Measurements from ENCODE around the gene GAGE1. TPM values are rescaled to one million over a fixed set of nuclear protein-coding genes. Genes with fewer than 3 reads are reported as not detected.
"Not testable (repeated sequence)": the region's sequence is repeated elsewhere in the genome, so short reads cannot be mapped to it uniquely, and the experiment has no call there.

Gene GAGE1
- total RNA-seq (not detected in 2 replicates), polyA plus RNA-seq (not detected in 2 replicates), polyA minus RNA-seq (not detected in 2 replicates)
- not detected for total RNA-seq (2013)

DNA sequence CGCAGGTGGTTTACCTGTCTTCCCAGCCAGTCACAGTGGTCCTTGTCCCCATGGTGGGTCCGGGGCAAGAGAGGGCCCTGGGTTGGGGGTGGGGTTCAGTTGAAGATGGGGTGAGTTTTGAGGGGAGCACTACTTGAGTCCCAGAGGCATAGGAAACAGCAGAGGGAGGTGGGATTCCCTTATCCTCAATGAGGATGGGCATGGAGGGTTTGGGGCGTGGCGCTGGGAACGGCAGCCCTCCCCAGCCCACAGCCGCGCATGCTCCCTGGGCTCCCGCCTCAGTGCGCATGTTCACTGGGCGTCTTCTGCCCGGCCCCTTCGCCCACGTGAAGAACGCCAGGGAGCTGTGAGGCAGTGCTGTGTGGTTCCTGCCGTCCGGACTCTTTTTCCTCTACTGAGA lies at the start of gene GAGE1:
Gene GAGE1 (plus strand): TSS at position 301 of the 400 bp plus-strand sequence. CDS start 1,155 bp downstream, outside the sequence.
- H3K9me3 ChIP-seq (ENCODE audit: control extremely low read depth in 1 of 3, control insufficient read depth in 2 of 3, insufficient read depth in 1 of 3, low read length in 2 of 3); H3K36me3 ChIP-seq (replicated peaks in 1 of 2; ENCODE audit: control extremely low read depth in 1 of 2, control insufficient read depth in 1 of 2, extremely low read depth in 1 of 2, insufficient read depth in 2 of 2, low read length in 1 of 2); intact Hi-C loops (cut with micrococcal nuclease); H3K27ac ChIP-seq (ENCODE audit: low read length in 2 of 2); H3K79me2 ChIP-seq (ENCODE audit: control insufficient read depth, insufficient read depth, low read length); ATAC-seq (ENCODE audit: low read depth); H3K4me3 Mint-ChIP-seq; CTCF ChIA-PET; H4K20me1 ChIP-seq (ENCODE audit: control insufficient read depth, insufficient read depth, low read length, poor library complexity, severe bottlenecking); H3K27ac Mint-ChIP-seq; H3K4me2 ChIP-seq (replicated peaks; ENCODE audit: low read depth, low read length, poor library complexity, severe bottlenecking); H3K9me3 Mint-ChIP-seq (ENCODE audit: insufficient read depth); POLR2A ChIA-PET; H3K27me3 ChIP-seq (replicated peaks in 1 of 4; ENCODE audit: control extremely low read depth in 1 of 4, control insufficient read depth in 3 of 4, insufficient read depth in 4 of 4, low read length in 3 of 4); DNase-seq; H2AFZ ChIP-seq (ENCODE audit: insufficient read depth, low read depth, low read length, poor library complexity, severe bottlenecking); H3K4me1 ChIP-seq (ENCODE audit: control insufficient read depth in 2 of 2, insufficient read depth in 2 of 2, low read length in 2 of 2); H3K4me3 ChIP-seq (ENCODE audit: control extremely low read depth in 1 of 5, extremely low read depth in 1 of 5, insufficient read depth in 1 of 5, low read depth in 2 of 5, low read length in 4 of 5); H3K9ac ChIP-seq (ENCODE audit: low read length); H3K27me3 Mint-ChIP-seq; H3K4me1 Mint-ChIP-seq: not testable (repeated sequence)
- no CpG with 5 or more reads among the region's 16 CpGs for WGBS (ENCODE audit: insufficient coverage)

GRCh38 chrX:49550989-49551388 lies 47.8 kb upstream of the GAGE1 start, which contains the start of gene GAGE12E:
Gene GAGE12E (plus strand): TSS chrX:49551289. CDS start chrX:49552444, 1,155 bp downstream.
- H4K20me1 ChIP-seq (ENCODE audit: control insufficient read depth, insufficient read depth, low read length, poor library complexity, severe bottlenecking); intact Hi-C loops (cut with micrococcal nuclease); H3K27ac Mint-ChIP-seq; H3K27ac ChIP-seq (ENCODE audit: low read length in 2 of 2); H3K4me1 ChIP-seq (ENCODE audit: control insufficient read depth in 2 of 2, insufficient read depth in 2 of 2, low read length in 2 of 2); H2AFZ ChIP-seq (ENCODE audit: insufficient read depth, low read depth, low read length, poor library complexity, severe bottlenecking); H3K4me3 ChIP-seq (ENCODE audit: control extremely low read depth in 1 of 5, extremely low read depth in 1 of 5, insufficient read depth in 1 of 5, low read depth in 2 of 5, low read length in 4 of 5); H3K4me1 Mint-ChIP-seq; CTCF ChIA-PET; H3K4me3 Mint-ChIP-seq; H3K36me3 ChIP-seq (replicated peaks in 1 of 2; ENCODE audit: control extremely low read depth in 1 of 2, control insufficient read depth in 1 of 2, extremely low read depth in 1 of 2, insufficient read depth in 2 of 2, low read length in 1 of 2); H3K27me3 ChIP-seq (replicated peaks in 1 of 4; ENCODE audit: control extremely low read depth in 1 of 4, control insufficient read depth in 3 of 4, insufficient read depth in 4 of 4, low read length in 3 of 4); POLR2A ChIA-PET; DNase-seq; H3K9me3 Mint-ChIP-seq (ENCODE audit: insufficient read depth); H3K27me3 Mint-ChIP-seq; H3K9ac ChIP-seq (ENCODE audit: low read length); H3K79me2 ChIP-seq (ENCODE audit: control insufficient read depth, insufficient read depth, low read length); H3K9me3 ChIP-seq (ENCODE audit: control extremely low read depth in 1 of 3, control insufficient read depth in 2 of 3, insufficient read depth in 1 of 3, low read length in 2 of 3); ATAC-seq (ENCODE audit: low read depth); H3K4me2 ChIP-seq (replicated peaks; ENCODE audit: low read depth, low read length, poor library complexity, severe bottlenecking): not testable (repeated sequence)
- no CpG with 5 or more reads among the region's 16 CpGs for WGBS (ENCODE audit: insufficient coverage)

DNA sequence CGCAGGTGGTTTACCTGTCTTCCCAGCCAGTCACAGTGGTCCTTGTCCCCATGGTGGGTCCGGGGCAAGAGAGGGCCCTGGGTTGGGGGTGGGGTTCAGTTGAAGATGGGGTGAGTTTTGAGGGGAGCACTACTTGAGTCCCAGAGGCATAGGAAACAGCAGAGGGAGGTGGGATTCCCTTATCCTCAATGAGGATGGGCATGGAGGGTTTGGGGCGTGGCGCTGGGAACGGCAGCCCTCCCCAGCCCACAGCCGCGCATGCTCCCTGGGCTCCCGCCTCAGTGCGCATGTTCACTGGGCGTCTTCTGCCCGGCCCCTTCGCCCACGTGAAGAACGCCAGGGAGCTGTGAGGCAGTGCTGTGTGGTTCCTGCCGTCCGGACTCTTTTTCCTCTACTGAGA lies 38.3 kb upstream of the GAGE1 start, which contains the start of gene GAGE12F:
Gene GAGE12F (plus strand): TSS at position 301 of the 400 bp plus-strand sequence. CDS start 1,155 bp downstream, outside the sequence.
- H3K27me3 ChIP-seq (replicated peaks in 1 of 4; ENCODE audit: control extremely low read depth in 1 of 4, control insufficient read depth in 3 of 4, insufficient read depth in 4 of 4, low read length in 3 of 4); ATAC-seq (ENCODE audit: low read depth); H3K9me3 Mint-ChIP-seq (ENCODE audit: insufficient read depth); H3K9me3 ChIP-seq (ENCODE audit: control extremely low read depth in 1 of 3, control insufficient read depth in 2 of 3, insufficient read depth in 1 of 3, low read length in 2 of 3); H3K4me1 Mint-ChIP-seq; H3K4me2 ChIP-seq (replicated peaks; ENCODE audit: low read depth, low read length, poor library complexity, severe bottlenecking); DNase-seq; H3K4me1 ChIP-seq (ENCODE audit: control insufficient read depth in 2 of 2, insufficient read depth in 2 of 2, low read length in 2 of 2); H3K27me3 Mint-ChIP-seq; H3K36me3 ChIP-seq (replicated peaks in 1 of 2; ENCODE audit: control extremely low read depth in 1 of 2, control insufficient read depth in 1 of 2, extremely low read depth in 1 of 2, insufficient read depth in 2 of 2, low read length in 1 of 2); H4K20me1 ChIP-seq (ENCODE audit: control insufficient read depth, insufficient read depth, low read length, poor library complexity, severe bottlenecking); intact Hi-C loops (cut with micrococcal nuclease); H3K4me3 ChIP-seq (ENCODE audit: control extremely low read depth in 1 of 5, extremely low read depth in 1 of 5, insufficient read depth in 1 of 5, low read depth in 2 of 5, low read length in 4 of 5); H3K9ac ChIP-seq (ENCODE audit: low read length); H3K27ac ChIP-seq (ENCODE audit: low read length in 2 of 2); H2AFZ ChIP-seq (ENCODE audit: insufficient read depth, low read depth, low read length, poor library complexity, severe bottlenecking); POLR2A ChIA-PET; H3K4me3 Mint-ChIP-seq; CTCF ChIA-PET; H3K27ac Mint-ChIP-seq; H3K79me2 ChIP-seq (ENCODE audit: control insufficient read depth, insufficient read depth, low read length): not testable (repeated sequence)
- no CpG with 5 or more reads among the region's 16 CpGs for WGBS (ENCODE audit: insufficient coverage)

DNA sequence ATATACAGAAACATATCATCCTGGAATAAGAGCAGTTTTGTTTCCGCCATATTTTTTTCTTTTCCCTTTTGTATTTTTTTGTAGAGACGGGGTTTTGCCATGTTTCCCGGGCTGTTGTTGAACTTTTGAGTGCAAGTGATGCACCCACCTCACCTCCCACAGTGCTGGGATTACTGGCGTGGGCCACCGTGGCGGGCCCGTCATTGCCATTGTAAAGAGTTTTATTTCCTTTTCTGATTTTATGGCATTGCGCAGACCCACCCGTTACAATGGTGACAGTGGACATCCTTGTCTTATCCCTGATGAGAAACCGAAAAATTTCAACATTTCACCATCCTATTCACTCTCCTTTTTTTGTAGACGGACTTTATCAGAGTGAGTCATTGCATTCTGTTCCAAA lies 30.1 kb upstream of the GAGE1 start:
- POLR2A ChIA-PET; H3K36me3 ChIP-seq (replicated peaks in 1 of 2; ENCODE audit: control extremely low read depth in 1 of 2, control insufficient read depth in 1 of 2, extremely low read depth in 1 of 2, insufficient read depth in 2 of 2, low read length in 1 of 2); H3K4me3 Mint-ChIP-seq; H3K9ac ChIP-seq (ENCODE audit: low read length); H3K27me3 ChIP-seq (replicated peaks in 1 of 4; ENCODE audit: control extremely low read depth in 1 of 4, control insufficient read depth in 3 of 4, insufficient read depth in 4 of 4, low read length in 3 of 4); H3K4me2 ChIP-seq (replicated peaks; ENCODE audit: low read depth, low read length, poor library complexity, severe bottlenecking); H4K20me1 ChIP-seq (ENCODE audit: control insufficient read depth, insufficient read depth, low read length, poor library complexity, severe bottlenecking); H3K4me1 ChIP-seq (ENCODE audit: control insufficient read depth in 2 of 2, insufficient read depth in 2 of 2, low read length in 2 of 2); CTCF ChIA-PET; H2AFZ ChIP-seq (ENCODE audit: insufficient read depth, low read depth, low read length, poor library complexity, severe bottlenecking); H3K4me3 ChIP-seq (ENCODE audit: control extremely low read depth in 1 of 5, extremely low read depth in 1 of 5, insufficient read depth in 1 of 5, low read depth in 2 of 5, low read length in 4 of 5); H3K27ac ChIP-seq (ENCODE audit: low read length in 2 of 2); H3K9me3 ChIP-seq (ENCODE audit: control extremely low read depth in 1 of 3, control insufficient read depth in 2 of 3, insufficient read depth in 1 of 3, low read length in 2 of 3); ATAC-seq (ENCODE audit: low read depth); H3K4me1 Mint-ChIP-seq; intact Hi-C loops (cut with micrococcal nuclease); H3K27me3 Mint-ChIP-seq; H3K27ac Mint-ChIP-seq; H3K9me3 Mint-ChIP-seq (ENCODE audit: insufficient read depth); H3K79me2 ChIP-seq (ENCODE audit: control insufficient read depth, insufficient read depth, low read length); DNase-seq: not testable (repeated sequence)
- no CpG with 5 or more reads among the region's 11 CpGs for WGBS (ENCODE audit: insufficient coverage)
